ENCODE results near the gene POC1B. TPM values are rescaled to one million over a fixed set of nuclear protein-coding genes. Genes with fewer than 3 reads are reported as not detected.

Gene POC1B
- total RNA-seq, 1 donor from 2014 or later = 22.7 TPM

- DNase-seq (ENCODE audit: low spot score) = no peak
- TF ChIP-seq CTCF (IDR thresholded peaks at IDR 0.05; ENCODE audit: unreplicated experiment) = no peak
- H3K27ac Mint-ChIP-seq (ENCODE audit: unreplicated experiment) = no peak overlapping the region
Measured at GRCh38 chr12:89379148-89379838, 146.6 kb downstream of the POC1B start.

GRCh38 chr12:89376844-89377243 lies 149.0 kb downstream of the POC1B start:
- no peak overlapping the region for H3K27ac Mint-ChIP-seq (ENCODE audit: unreplicated experiment)
- no peaks in the 10 kb centered on the region for H3K9me3 Mint-ChIP-seq (ENCODE audit: unreplicated experiment)
- DNase-seq (ENCODE audit: low spot score) = no peak
- peaks cover 6% of the 10 kb centered on the region for H3K36me3 Mint-ChIP-seq (ENCODE audit: low read depth, unreplicated experiment)
- TF ChIP-seq CTCF (IDR thresholded peaks at IDR 0.05; ENCODE audit: unreplicated experiment) = no peak
- no peak overlapping the region for H3K4me3 Mint-ChIP-seq (ENCODE audit: unreplicated experiment)
- H3K4me1 Mint-ChIP-seq (ENCODE audit: unreplicated experiment) = peaks cover 18% of the 10 kb centered on the region
- peaks cover 2% of the 10 kb centered on the region for H3K27me3 Mint-ChIP-seq (ENCODE audit: unreplicated experiment)

More at GRCh38 chr12:89379148-89379838, 146.6 kb downstream of the POC1B start:
- Mint-ChIP-seq H3K36me3 (ENCODE audit: low read depth, unreplicated experiment) (peaks cover 6% of the 10 kb centered on the region), H3K4me3 (ENCODE audit: unreplicated experiment) (no peak overlapping the region), H3K4me1 (ENCODE audit: unreplicated experiment) (peaks cover 30% of the 10 kb centered on the region), H3K9me3 (ENCODE audit: unreplicated experiment) (no peaks in the 10 kb centered on the region), H3K27me3 (ENCODE audit: unreplicated experiment) (peaks cover 2% of the 10 kb centered on the region)

GRCh38 chr12:89376202-89376529 lies 149.7 kb downstream of the POC1B start:
- Mint-ChIP-seq H3K27ac (ENCODE audit: unreplicated experiment) (no peak overlapping the region), H3K27me3 (ENCODE audit: unreplicated experiment) (peaks cover 2% of the 10 kb centered on the region), H3K4me3 (ENCODE audit: unreplicated experiment) (no peak overlapping the region)

GRCh38 chr12:89373763-89374572 lies 151.9 kb downstream of the POC1B start:
- peaks cover 5% of the 10 kb centered on the region for H3K27me3 Mint-ChIP-seq (ENCODE audit: unreplicated experiment)
- no peak overlapping the region for H3K4me3 Mint-ChIP-seq (ENCODE audit: unreplicated experiment)
- no peaks in the 10 kb centered on the region for H3K9me3 Mint-ChIP-seq (ENCODE audit: unreplicated experiment)
- peaks cover 6% of the 10 kb centered on the region for H3K36me3 Mint-ChIP-seq (ENCODE audit: low read depth, unreplicated experiment)
- H3K27ac Mint-ChIP-seq (ENCODE audit: unreplicated experiment) = no peak overlapping the region
- peaks cover 21% of the 10 kb centered on the region for H3K4me1 Mint-ChIP-seq (ENCODE audit: unreplicated experiment)
- no peak for TF ChIP-seq CTCF (IDR thresholded peaks at IDR 0.05; ENCODE audit: unreplicated experiment)
- DNase-seq (ENCODE audit: low spot score) = no peak

More at GRCh38 chr12:89376202-89376529, 149.7 kb downstream of the POC1B start:
- Mint-ChIP-seq H3K4me1 (ENCODE audit: unreplicated experiment) (peaks cover 18% of the 10 kb centered on the region), H3K9me3 (ENCODE audit: unreplicated experiment) (no peaks in the 10 kb centered on the region), H3K36me3 (ENCODE audit: low read depth, unreplicated experiment) (peaks cover 6% of the 10 kb centered on the region)
- TF ChIP-seq CTCF (IDR thresholded peaks at IDR 0.05; ENCODE audit: unreplicated experiment) = no peak
- no peak for DNase-seq (ENCODE audit: low spot score)

Measured in endothelial cell (in vitro differentiated cells).